ENCODE measurements around the gene CAD. TPM values are rescaled to one million over a fixed set of nuclear protein-coding genes. Genes with fewer than 3 reads are reported as not detected.
"Not testable (repeated sequence)": the region's sequence is repeated elsewhere in the genome, so short reads cannot be mapped to it uniquely, and the experiment has no call there.

Gene CAD
- total RNA-seq, 1 donor from 2014 or later = 135 TPM

- DNase-seq (ENCODE audit: low spot score) = no peak
- intact Hi-C loops (cut with micrococcal nuclease) = no loop called here
- Mint-ChIP-seq H3K27ac (no peak overlapping the region), H3K9me3 (no peaks in the 10 kb centered on the region), H3K36me3 (ENCODE audit: low read depth) (no peaks in the 10 kb centered on the region), H3K4me3 (no peak overlapping the region), H3K27me3 (ENCODE audit: insufficient read depth) (peaks cover 21% of the 10 kb centered on the region), H3K4me1 (ENCODE audit: low read depth) (no peaks in the 10 kb centered on the region)
Observed at GRCh38 chr2:27185331-27186026, 31.7 kb upstream of the CAD start.

GRCh38 chr2:27186613-27187345 lies 30.4 kb upstream of the CAD start:
- intact Hi-C loops (cut with micrococcal nuclease) = no loop called here
- Mint-ChIP-seq H3K4me1 (ENCODE audit: low read depth) (no peaks in the 10 kb centered on the region), H3K4me3 (no peak overlapping the region), H3K27me3 (ENCODE audit: insufficient read depth) (peaks cover 14% of the 10 kb centered on the region), H3K36me3 (ENCODE audit: low read depth) (no peaks in the 10 kb centered on the region), H3K27ac (no peak overlapping the region), H3K9me3 (no peaks in the 10 kb centered on the region)
- no peak for DNase-seq (ENCODE audit: low spot score)

GRCh38 chr2:27189989-27190388 lies 27.2 kb upstream of the CAD start:
- H3K9me3 Mint-ChIP-seq = no peaks in the 10 kb centered on the region
- H3K27me3 Mint-ChIP-seq (ENCODE audit: insufficient read depth) = peaks cover 5% of the 10 kb centered on the region
- H3K27ac Mint-ChIP-seq = no peak overlapping the region
- no peak for DNase-seq (ENCODE audit: low spot score)
- H3K4me1 Mint-ChIP-seq (ENCODE audit: low read depth) = no peaks in the 10 kb centered on the region
- H3K36me3 Mint-ChIP-seq (ENCODE audit: low read depth) = no peaks in the 10 kb centered on the region
- no peak overlapping the region for H3K4me3 Mint-ChIP-seq
- intact Hi-C loops (cut with micrococcal nuclease) = no loop called here

GRCh38 chr2:27191070-27191829 lies 25.9 kb upstream of the CAD start:
- Mint-ChIP-seq H3K9me3 (no peaks in the 10 kb centered on the region), H3K36me3 (ENCODE audit: low read depth) (no peaks in the 10 kb centered on the region), H3K4me3 (no peak overlapping the region), H3K4me1 (ENCODE audit: low read depth) (no peaks in the 10 kb centered on the region), H3K27ac (no peak overlapping the region), H3K27me3 (ENCODE audit: insufficient read depth) (no peaks in the 10 kb centered on the region)
- DNase-seq (ENCODE audit: low spot score) = peak; percentile 25
- intact Hi-C loops (cut with micrococcal nuclease) = loop anchor here (1.0 kb wide), 2 partner anchors 93 to 230 kb away; no protein-coding TSS in a partner anchor

- intact Hi-C loops (cut with micrococcal nuclease) = no loop called here
- no peak for DNase-seq (ENCODE audit: low spot score)
Observed at GRCh38 chr2:27194538-27195354, 22.4 kb upstream of the CAD start.

GRCh38 chr2:27195799-27196198 lies 21.4 kb upstream of the CAD start:
- H3K4me3 Mint-ChIP-seq; H3K4me1 Mint-ChIP-seq (ENCODE audit: low read depth); DNase-seq (ENCODE audit: low spot score); H3K27me3 Mint-ChIP-seq (ENCODE audit: insufficient read depth); H3K9me3 Mint-ChIP-seq; H3K27ac Mint-ChIP-seq; H3K36me3 Mint-ChIP-seq (ENCODE audit: low read depth); intact Hi-C loops (cut with micrococcal nuclease): not testable (repeated sequence)

More at GRCh38 chr2:27194538-27195354, 22.4 kb upstream of the CAD start:
- Mint-ChIP-seq H3K4me1 (ENCODE audit: low read depth) (no peaks in the 10 kb centered on the region), H3K27me3 (ENCODE audit: insufficient read depth) (no peaks in the 10 kb centered on the region), H3K4me3 (no peak overlapping the region), H3K27ac (no peak overlapping the region), H3K36me3 (ENCODE audit: low read depth) (peaks cover 5% of the 10 kb centered on the region), H3K9me3 (no peaks in the 10 kb centered on the region)

GRCh38 chr2:27198068-27198467 lies 19.1 kb upstream of the CAD start:
- H3K4me1 Mint-ChIP-seq (ENCODE audit: low read depth); H3K4me3 Mint-ChIP-seq; DNase-seq (ENCODE audit: low spot score); H3K27me3 Mint-ChIP-seq (ENCODE audit: insufficient read depth); H3K27ac Mint-ChIP-seq; intact Hi-C loops (cut with micrococcal nuclease); H3K9me3 Mint-ChIP-seq: not testable (repeated sequence)
- peaks cover 15% of the 10 kb centered on the region for H3K36me3 Mint-ChIP-seq (ENCODE audit: low read depth)

- Mint-ChIP-seq H3K4me3 (no peak overlapping the region), H3K36me3 (ENCODE audit: low read depth) (peaks cover 18% of the 10 kb centered on the region), H3K4me1 (ENCODE audit: low read depth) (no peaks in the 10 kb centered on the region), H3K27ac (no peak overlapping the region), H3K27me3 (ENCODE audit: insufficient read depth) (no peaks in the 10 kb centered on the region), H3K9me3 (no peaks in the 10 kb centered on the region)
- no peak for DNase-seq (ENCODE audit: low spot score)
- intact Hi-C loops (cut with micrococcal nuclease) = no loop called here
Observed at GRCh38 chr2:27198627-27199026, 18.5 kb upstream of the CAD start.

GRCh38 chr2:27199241-27199640 lies 17.9 kb upstream of the CAD start:
- Mint-ChIP-seq H3K4me3 (no peak overlapping the region), H3K9me3 (no peaks in the 10 kb centered on the region), H3K4me1 (ENCODE audit: low read depth) (no peaks in the 10 kb centered on the region), H3K27me3 (ENCODE audit: insufficient read depth) (no peaks in the 10 kb centered on the region), H3K27ac (no peak overlapping the region), H3K36me3 (ENCODE audit: low read depth) (peaks cover 18% of the 10 kb centered on the region)
- intact Hi-C loops (cut with micrococcal nuclease) = no loop called here
- no peak for DNase-seq (ENCODE audit: low spot score)

- Mint-ChIP-seq H3K9me3 (no peaks in the 10 kb centered on the region), H3K27me3 (ENCODE audit: insufficient read depth) (no peaks in the 10 kb centered on the region), H3K4me3 (no peak overlapping the region), H3K36me3 (ENCODE audit: low read depth) (peaks cover 34% of the 10 kb centered on the region), H3K27ac (no peak overlapping the region), H3K4me1 (ENCODE audit: low read depth) (peaks cover 12% of the 10 kb centered on the region)
- intact Hi-C loops (cut with micrococcal nuclease) = no loop called here
- no peak for DNase-seq (ENCODE audit: low spot score)
Observed at GRCh38 chr2:27201675-27202074, 15.5 kb upstream of the CAD start.

GRCh38 chr2:27202854-27203253 lies 14.3 kb upstream of the CAD start:
- Mint-ChIP-seq H3K27me3 (ENCODE audit: insufficient read depth) (no peaks in the 10 kb centered on the region), H3K36me3 (ENCODE audit: low read depth) (peaks cover 44% of the 10 kb centered on the region), H3K9me3 (no peaks in the 10 kb centered on the region), H3K4me3 (no peak overlapping the region), H3K4me1 (ENCODE audit: low read depth) (peaks cover 12% of the 10 kb centered on the region), H3K27ac (no peak overlapping the region)
- DNase-seq (ENCODE audit: low spot score) = no peak
- intact Hi-C loops (cut with micrococcal nuclease) = no loop called here

GRCh38 chr2:27203741-27204140 lies 13.4 kb upstream of the CAD start:
- Mint-ChIP-seq H3K27me3 (ENCODE audit: insufficient read depth) (no peaks in the 10 kb centered on the region), H3K36me3 (ENCODE audit: low read depth) (peaks cover 48% of the 10 kb centered on the region), H3K4me1 (ENCODE audit: low read depth) (peaks cover 21% of the 10 kb centered on the region), H3K27ac (no peak overlapping the region), H3K9me3 (no peaks in the 10 kb centered on the region), H3K4me3 (no peak overlapping the region)
- DNase-seq (ENCODE audit: low spot score) = no peak
- intact Hi-C loops (cut with micrococcal nuclease) = no loop called here

Measured in activated T-helper 1 cell treated with anti-CD3 and anti-CD28 coated beads, Interleukin-12 subunit alpha, Interleukin-12 subunit beta, Interleukin-2, Interleukin-4 antibody, amounts not matched to agents 30 ng/mL and 10 ng/mL and 1 ng/mL, durations not matched to agents 14 hours and 24 hours and 36 hours (primary cell).